HepG2 (cell line): ENCODE results near the gene CDC123. TPM values are rescaled to one million over a fixed set of nuclear protein-coding genes. Genes with fewer than 3 reads are reported as not detected.
"Not testable (repeated sequence)": the region's sequence is repeated elsewhere in the genome, so short reads cannot be mapped to it uniquely, and the experiment has no call there.

ENCODE experiments used
- ATAC-seq: fragments of 200-7000 bp; cut with Tn5 transposase; 3 replicates; pipeline ENCODE4 v1.9.1; 2020; ENCODE audit warnings: mild to moderate bottlenecking, moderate library complexity
- BruUV-seq: library from RNA; stranded (reverse); fragments of 400-500 nt; replicated peaks from 2 replicates; lab custom pipeline; 2021; lab: Mats Ljungman, UMichigan
- CTCF ChIA-PET: fragments of 300-600 bp; formaldehyde crosslinking; extraction: SDS; loops from one replicate; lab custom pipeline; 2021; ENCODE audit warnings: low total read pairs, inconsistent platforms, low intra/inter-chr PET ratio; lab: Yijun Ruan, JAX
- POLR2A ChIA-PET: fragments of 350-600 bp; sonication (Branson Sonifier 250); formaldehyde crosslinking; loops from one replicate; lab custom pipeline; 2020; ENCODE audit warnings: antibody characterized with exemption, inconsistent platforms; lab: Yijun Ruan, JAX
- DNase-seq: peaks from one replicate; pipeline ENCODE4 v3.0.0-alpha.2; 2015; ENCODE audit warnings: low spot score
- FAIRE-seq: peaks from 3 replicates; lab custom pipeline; 2011; peaks lifted over from hg19 to GRCh38; lab: Jason Lieb, UNC
- H2AFZ ChIP-seq: one replicate; pipeline ENCODE4 v1.6.1; 2011; ENCODE audit warnings: low read length, inconsistent platforms
- H3K27ac ChIP-seq: fragments of 300-600 bp; 3 replicates; pipeline ENCODE4 v1.8.0; 2011; ENCODE audit warnings: mixed run types, mild to moderate bottlenecking, mixed read lengths, low read length, inconsistent platforms; ENCODE audit not compliant: insufficient read depth; ENCODE audit errors: extremely low read length
- H3K27me3 ChIP-seq, 2 experiments: fragments of 200-600 bp in 1 of 2; 2 replicates in 1 of 2; 3 replicates in 1 of 2; pipeline versions ENCODE4 v1.6.0 to v1.8.0; 2011; ENCODE audit warnings: low read length in 2 of 2, mild to moderate bottlenecking in 2 of 2, moderate library complexity in 2 of 2, inconsistent platforms in 1 of 2; ENCODE audit not compliant: insufficient read depth in 2 of 2, control insufficient read depth in 1 of 2
- H3K36me3 ChIP-seq, 2 experiments: fragments of 200-600 bp in 1 of 2; replicated peaks in 1 of 2; 2 replicates in 1 of 2; 3 replicates in 1 of 2; pipeline versions ENCODE4 v1.5.1 to v1.8.0; 2011; ENCODE audit warnings: low read length in 2 of 2, inconsistent platforms in 1 of 2; ENCODE audit not compliant: insufficient read depth in 2 of 2, control insufficient read depth in 1 of 2
- H3K4me1 ChIP-seq: 2 replicates; pipeline ENCODE4 v1.5.1; 2012; ENCODE audit warnings: low read length, inconsistent platforms; ENCODE audit not compliant: insufficient read depth
- H3K4me2 ChIP-seq: 2 replicates; pipeline ENCODE4 v1.6.0; 2011; ENCODE audit warnings: low read depth, low read length, inconsistent platforms
- H3K4me3 ChIP-seq, 3 experiments: fragments of 200-600 bp in 1 of 3; sonication (generic), shearing (Covaris generic) in 1 of 3; replicated peaks in 1 of 3; 2 replicates each; pipeline ENCODE4 v1.5.1; 2011 to 2016; ENCODE audit warnings: low read length in 3 of 3, inconsistent platforms in 2 of 3, low read depth in 2 of 3, mild to moderate bottlenecking in 2 of 3, control low read depth in 1 of 3, mixed read lengths in 1 of 3; ENCODE audit not compliant: insufficient read depth in 1 of 3
- H3K79me2 ChIP-seq: one replicate; pipeline ENCODE4 v1.6.1; 2011; ENCODE audit warnings: low read length, inconsistent platforms; ENCODE audit not compliant: insufficient read depth
- H3K9ac ChIP-seq: 2 replicates; pipeline ENCODE4 v1.6.0; 2011; ENCODE audit warnings: mild to moderate bottlenecking, low read depth, low read length, inconsistent platforms; ENCODE audit not compliant: insufficient read depth
- H3K9me3 ChIP-seq: 2 replicates; pipeline ENCODE4 v1.5.1; 2012; ENCODE audit warnings: mild to moderate bottlenecking, low read length
- H4K20me1 ChIP-seq: 2 replicates; pipeline ENCODE4 v1.6.0; 2011; ENCODE audit warnings: inconsistent platforms, mild to moderate bottlenecking, low read length, moderate library complexity; ENCODE audit not compliant: insufficient read depth
- CBX2 ChIP-seq, 2 experiments: fragments of 200-600 bp in 1 of 2; sonication (generic); formaldehyde crosslinking in 1 of 2; IDR thresholded peaks; 2 replicates each; pipeline versions ENCODE4 v1.7.0 to v1.8.1; 2018 to 2022; ENCODE audit warnings: low read depth in 2 of 2, low read length in 1 of 2, mild to moderate bottlenecking in 1 of 2, missing genetic modification reagents in 1 of 2
- EP300 ChIP-seq, 3 experiments: sonication (generic) in 1 of 3; formaldehyde crosslinking in 1 of 3; IDR thresholded peaks; 2 replicates each; pipeline versions ENCODE4 v1.5.1 to v1.6.1; 2011 to 2020; ENCODE audit warnings: low read depth in 2 of 3, low read length in 2 of 3, borderline replicate concordance in 1 of 3, improper control_type of control experiment in 1 of 3, mild to moderate bottlenecking in 1 of 3, missing genetic modification reagents in 1 of 3, moderate library complexity in 1 of 3
- KLF15 ChIP-seq: sonication (generic); formaldehyde crosslinking; IDR thresholded peaks from 2 replicates; pipeline ENCODE4 v1.8.1; 2023; ENCODE audit warnings: borderline replicate concordance, mild to moderate bottlenecking, inconsistent platforms, missing genetic modification reagents, mixed read lengths
- NFRKB ChIP-seq: fragments of 450-650 bp; IDR thresholded peaks from 2 replicates; pipeline ENCODE4 v1.6.1; 2017
- RBFOX2 ChIP-seq: fragments of 200-400 bp; formaldehyde crosslinking; IDR thresholded peaks from 2 replicates; pipeline ENCODE4 v1.6.1; 2017; ENCODE audit warnings: low read depth, mild to moderate bottlenecking, low read length
- TAF1 ChIP-seq: sonication (generic); formaldehyde crosslinking; IDR thresholded peaks from 2 replicates; pipeline ENCODE4 v1.4.0; 2020; ENCODE audit warnings: missing genetic modification reagents
- ZBTB39 ChIP-seq: sonication (generic); formaldehyde crosslinking; IDR thresholded peaks from 2 replicates; pipeline ENCODE4 v1.5.0; 2020; ENCODE audit warnings: missing genetic modification reagents
- ZMYM4 ChIP-seq: sonication (generic); formaldehyde crosslinking; IDR thresholded peaks from 2 replicates; pipeline ENCODE4 v1.8.1; 2023; ENCODE audit warnings: mild to moderate bottlenecking, missing genetic modification reagents
- ZNF496 ChIP-seq: sonication (generic); formaldehyde crosslinking; IDR thresholded peaks from 2 replicates; pipeline ENCODE4 v1.8.1; 2023; ENCODE audit warnings: mild to moderate bottlenecking, moderate library complexity, missing genetic modification reagents; ENCODE audit not compliant: insufficient replicate concordance
- ZNF644 ChIP-seq: IDR thresholded peaks from 2 replicates; pipeline ENCODE4 v1.6.1; 2016; ENCODE audit warnings: low read depth
- ZNF7 ChIP-seq: IDR thresholded peaks from 2 replicates; pipeline ENCODE4 v1.6.1; 2016; ENCODE audit warnings: missing biosample characterization, missing genetic modification reagents
- WGBS: methylation state at CpG from one replicate; pipeline ENCODE4 v1.1.6; 2017; ENCODE audit warnings: low lambda C conversion rate; 5-methylcytosine and 5-hydroxymethylcytosine counted together
- in situ Hi-C: cut with HindIII; loops from 2 replicates; pipeline ENCODE4 v1.10.0; 2017; ENCODE audit warnings: low pct_unique_long_range_greater_than_20kb; ENCODE audit not compliant: extremely low pct_ligation_motif_present
- intact Hi-C: fragments of 100-400 bp; cut with micrococcal nuclease; formaldehyde crosslinking; loops from one replicate; pipeline ENCODE4 v1.10.0; 2022; ENCODE audit not compliant: unreplicated experiment
- polyA plus RNA-seq, 8 experiments: library from polyadenylated mRNA; depleted of rRNA in 3 of 8; stranded (reverse) in 7 of 8; unstranded in 1 of 8; fragments of >200 nt; fragmentation: Illumina TruSeq in 4 of 8; extraction: Trizol in 4 of 8; gene quantifications; 2 replicates each; pipeline versions ENCODE4 v1.2.1 to v1.2.3, GENCODE V29; 2011 to 2016; ENCODE audit warnings: low read depth in 4 of 8, missing spikeins in 1 of 8, mixed read lengths in 1 of 8; ENCODE audit not compliant: insufficient read depth in 1 of 8
- total RNA-seq, 5 experiments: library from RNA; depleted of rRNA; stranded (reverse); fragments of >200 nt; fragmentation: Illumina TruSeq; extraction: Trizol; gene quantifications; 2 replicates each; pipeline ENCODE4 v1.2.3, GENCODE V29; 2016; ENCODE audit warnings: low read depth in 1 of 5
- TF ChIP-seq, protein P1 (sequence below): sonication (generic); formaldehyde crosslinking; IDR thresholded peaks from 2 replicates; pipeline ENCODE4 v1.5.0; 2020; ENCODE audit warnings: mild to moderate bottlenecking, low read depth, missing genetic modification reagents, borderline replicate concordance
- TF ChIP-seq, protein P2 (sequence below): IDR thresholded peaks from 2 replicates; pipeline ENCODE4 v1.6.1; 2016; ENCODE audit warnings: mild to moderate bottlenecking, missing biosample characterization, missing genetic modification reagents

CDC123 gene
- total and polyA plus RNA-seq, 2 of the 13 experiments (the other 11 are each of a cell fraction or from before 2014, with no cell fraction given): 63.3 to 153 TPM

DNA sequence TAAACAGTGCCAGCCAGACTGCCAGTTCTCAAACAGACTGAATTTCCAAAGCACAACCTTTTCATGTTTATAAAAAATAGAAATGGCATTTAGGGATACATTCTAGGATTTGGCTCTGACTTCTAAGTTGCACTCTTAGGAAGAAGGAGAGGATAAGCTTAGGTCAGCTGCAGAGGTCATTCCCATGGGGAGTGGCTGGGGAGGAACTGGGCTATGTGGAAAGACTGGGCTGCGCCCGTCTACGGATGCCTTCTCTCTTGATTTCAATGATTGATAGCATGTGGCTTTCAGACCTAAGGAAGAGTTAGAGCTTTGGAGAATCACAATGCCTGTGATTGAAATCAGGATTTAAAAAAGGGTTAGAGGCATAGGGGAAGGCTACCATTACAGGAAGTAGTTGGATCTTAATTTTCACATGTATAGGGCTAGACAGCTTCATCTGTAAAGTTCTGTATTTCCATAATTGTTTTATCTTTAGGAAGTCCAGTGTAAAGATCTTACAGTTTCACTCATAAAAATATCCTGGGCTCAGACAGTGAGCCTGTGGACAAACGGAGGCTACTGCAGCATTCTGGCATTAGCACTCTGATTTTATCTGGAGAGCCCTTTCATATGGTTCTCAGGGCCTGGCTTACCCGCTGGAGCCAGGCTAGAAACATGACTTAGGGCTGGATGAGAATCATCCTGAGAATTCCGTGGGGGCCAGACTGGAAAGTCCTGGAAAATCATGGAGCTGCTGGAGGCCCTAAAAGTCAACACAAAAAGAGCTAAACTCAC, 29.8 kb upstream of the CDC123 start (continued):
- no peak for TF ChIP-seq ZBTB39
- TF ChIP-seq, protein P1, sequence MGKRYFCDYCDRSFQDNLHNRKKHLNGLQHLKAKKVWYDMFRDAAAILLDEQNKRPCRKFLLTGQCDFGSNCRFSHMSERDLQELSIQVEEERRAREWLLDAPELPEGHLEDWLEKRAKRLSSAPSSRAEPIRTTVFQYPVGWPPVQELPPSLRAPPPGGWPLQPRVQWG (CRISPR knock-in tag): no peak
- TF ChIP-seq EP300 (IDR thresholded peaks at IDR 0.05; ENCODE audit: low read depth in 2 of 2, low read length in 2 of 2): no peak
- no peak for TF ChIP-seq EP300 (CRISPR knock-in tag; IDR thresholded peaks at IDR 0.05; ENCODE audit: borderline replicate concordance)
- TF ChIP-seq, protein P2, sequence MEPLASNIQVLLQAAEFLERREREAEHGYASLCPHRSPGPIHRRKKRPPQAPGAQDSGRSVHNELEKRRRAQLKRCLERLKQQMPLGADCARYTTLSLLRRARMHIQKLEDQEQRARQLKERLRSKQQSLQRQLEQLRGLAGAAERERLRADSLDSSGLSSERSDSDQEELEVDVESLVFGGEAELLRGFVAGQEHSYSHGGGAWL (CRISPR knock-in tag): no peak
- no peak for TF ChIP-seq ZNF644 (CRISPR knock-in tag)
- no peak for TF ChIP-seq ZNF496 (CRISPR knock-in tag)
- no peak for TF ChIP-seq ZMYM4 (CRISPR knock-in tag)
- TF ChIP-seq ZNF7 (CRISPR knock-in tag): no peak
- no peak for TF ChIP-seq CBX2 (IDR thresholded peaks at IDR 0.05; ENCODE audit: low read depth, low read length)
- no peak for TF ChIP-seq CBX2 (CRISPR knock-in tag; IDR thresholded peaks at IDR 0.05; ENCODE audit: low read depth)
- TF ChIP-seq KLF15 (CRISPR knock-in tag): no peak
- TF ChIP-seq RBFOX2: no peak
- TF ChIP-seq TAF1 (CRISPR knock-in tag): no peak
- TF ChIP-seq NFRKB: no peak

GRCh38 chr10:12171512-12171911, 24.5 kb upstream of the CDC123 start:
- H4K20me1 ChIP-seq, H3K27me3 ChIP-seq, H3K79me2 ChIP-seq, H3K4me1 ChIP-seq, H3K9ac ChIP-seq, H2AFZ ChIP-seq, in situ Hi-C loops, H3K4me3 ChIP-seq, DNase-seq, intact Hi-C loops, H3K9me3 ChIP-seq, ATAC-seq, BruUV-seq, H3K27ac ChIP-seq, FAIRE-seq, H3K4me2 ChIP-seq, CTCF ChIA-PET: not testable (repeated sequence)
- H3K36me3 ChIP-seq: peaks cover 11 to 65% of the 10 kb centered on the region in 2 experiments; a peak in 4 of 5 replicates
- 98% methylated on average over 6 of the region's 6 CpGs for WGBS
- POLR2A ChIA-PET: interaction anchor here (1.5 kb wide), 1 partner anchor 24 kb away, joined by 3 read pairs; the partner anchor contains the start of genes CDC123 and NUDT5
